HCEC 1CT (cell line): ENCODE results near the gene POLR2B.
"Not testable (repeated sequence)": the region's sequence is repeated elsewhere in the genome, so short reads cannot be mapped to it uniquely, and the experiment has no call there.

Source experiments
- DNase-seq: peaks from one replicate; pipeline ENCODE4 v3.0.0-alpha.2; 2017

The POLR2B gene

GRCh38 chr4:57059890-57060716 is 81.4 kb downstream of the POLR2B start:
- DNase-seq: no peak

- not testable (repeated sequence) for DNase-seq
Observed at GRCh38 chr4:57060717-57061067, 82.0 kb downstream of the POLR2B start.

- peak; percentile 11 for DNase-seq
Observed at GRCh38 chr4:57061395-57061794, 82.7 kb downstream of the POLR2B start.

- no peak for DNase-seq
Observed at GRCh38 chr4:57063518-57063917, 84.8 kb downstream of the POLR2B start.

- DNase-seq: no peak
Observed at GRCh38 chr4:57064120-57064519, 85.4 kb downstream of the POLR2B start.

- DNase-seq: peak; percentile 78
Observed at GRCh38 chr4:57064811-57065711, 86.4 kb downstream of the POLR2B start.

GRCh38 chr4:57065730-57066482 is 87.2 kb downstream of the POLR2B start:
- no peak for DNase-seq

GRCh38 chr4:57068237-57068981 is 89.7 kb downstream of the POLR2B start:
- DNase-seq: no peak

GRCh38 chr4:57070461-57070860 is 91.8 kb downstream of the POLR2B start:
- DNase-seq: no peak

GRCh38 chr4:57071326-57071725 is 92.6 kb downstream of the POLR2B start:
- peak; percentile 48 for DNase-seq

- no peak for DNase-seq
Observed at GRCh38 chr4:57073559-57073958, 94.9 kb downstream of the POLR2B start.

- peak; percentile 78 for DNase-seq
Observed at GRCh38 chr4:57074744-57075143, 96.0 kb downstream of the POLR2B start.

- no peak for DNase-seq
Observed at GRCh38 chr4:57075367-57075766, 96.7 kb downstream of the POLR2B start.

GRCh38 chr4:57076646-57077045 is 98.0 kb downstream of the POLR2B start:
- DNase-seq: no peak

- DNase-seq: peak; percentile 62
Observed at GRCh38 chr4:57077550-57078343, 99.1 kb downstream of the POLR2B start.

GRCh38 chr4:57078685-57079521 is 100.2 kb downstream of the POLR2B start:
- DNase-seq: no peak
